Transverse colon (tissue), 4 donors: ENCODE data around the gene FLVCR2.

Experiments used
- EP300 ChIP-seq: sonication (generic); formaldehyde crosslinking; IDR thresholded peaks from one replicate; pipeline ENCODE4 v1.6.1; 2017; ENCODE audit warnings: antibody characterized with exemption, low read depth
- POLR2A ChIP-seq: fragments of 450-650 bp; IDR thresholded peaks from one replicate; pipeline ENCODE4 v1.6.1; 2016; ENCODE audit warnings: antibody characterized with exemption, mild to moderate bottlenecking, moderate library complexity
- POLR2AphosphoS5 ChIP-seq, 3 donors: sonication (generic); formaldehyde crosslinking; IDR thresholded peaks; one replicate each; pipeline ENCODE4 v1.6.1; 2016; ENCODE audit warnings: antibody characterized with exemption in 3 of 3
- TF ChIP-seq, protein P1 (sequence below), 5 experiments: fragments of 200-600 bp in 3 of 5; fragments of 450-650 bp in 2 of 5; sonication (generic) in 3 of 5; IDR thresholded peaks; 1 replicate in 2 of 5; 2 replicates in 3 of 5; pipeline ENCODE4 v1.5.1; 2016 to 2017; ENCODE audit warnings: antibody characterized with exemption in 5 of 5, inconsistent platforms in 3 of 5, mild to moderate bottlenecking in 2 of 5, moderate library complexity in 1 of 5

DNA sequence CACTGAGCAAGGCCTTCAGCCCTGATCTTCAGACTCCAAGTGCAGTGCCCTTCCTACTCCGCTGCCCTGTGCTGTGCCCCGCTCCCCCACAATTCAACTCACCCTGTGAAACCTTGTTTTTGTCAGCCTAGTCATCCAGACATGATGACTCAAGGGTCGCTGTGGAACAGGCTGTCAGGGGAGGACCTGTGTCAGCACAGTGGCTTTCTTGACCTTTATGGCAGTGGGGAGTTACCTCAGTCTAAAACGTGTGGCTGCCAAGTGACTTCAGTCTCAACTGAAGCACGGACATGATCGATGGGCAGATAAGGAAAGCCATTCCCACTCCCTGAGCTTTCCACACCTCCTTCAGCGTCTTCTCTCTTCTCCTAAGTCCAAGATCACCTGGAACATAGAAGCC, 16.3 kb upstream of the FLVCR2 start:
- TF ChIP-seq, protein P1, sequence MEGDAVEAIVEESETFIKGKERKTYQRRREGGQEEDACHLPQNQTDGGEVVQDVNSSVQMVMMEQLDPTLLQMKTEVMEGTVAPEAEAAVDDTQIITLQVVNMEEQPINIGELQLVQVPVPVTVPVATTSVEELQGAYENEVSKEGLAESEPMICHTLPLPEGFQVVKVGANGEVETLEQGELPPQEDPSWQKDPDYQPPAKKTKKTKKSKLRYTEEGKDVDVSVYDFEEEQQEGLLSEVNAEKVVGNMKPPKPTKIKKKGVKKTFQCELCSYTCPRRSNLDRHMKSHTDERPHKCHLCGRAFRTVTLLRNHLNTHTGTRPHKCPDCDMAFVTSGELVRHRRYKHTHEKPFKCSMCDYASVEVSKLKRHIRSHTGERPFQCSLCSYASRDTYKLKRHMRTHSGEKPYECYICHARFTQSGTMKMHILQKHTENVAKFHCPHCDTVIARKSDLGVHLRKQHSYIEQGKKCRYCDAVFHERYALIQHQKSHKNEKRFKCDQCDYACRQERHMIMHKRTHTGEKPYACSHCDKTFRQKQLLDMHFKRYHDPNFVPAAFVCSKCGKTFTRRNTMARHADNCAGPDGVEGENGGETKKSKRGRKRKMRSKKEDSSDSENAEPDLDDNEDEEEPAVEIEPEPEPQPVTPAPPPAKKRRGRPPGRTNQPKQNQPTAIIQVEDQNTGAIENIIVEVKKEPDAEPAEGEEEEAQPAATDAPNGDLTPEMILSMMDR (IDR thresholded peaks at IDR 0.05) = no peak
- TF ChIP-seq POLR2A (no peak), POLR2AphosphoS5 (IDR thresholded peaks at IDR 0.05) (no peak), EP300 (no peak)
